GM12878 (cell line): ENCODE results near the gene WWC2. TPM values are rescaled to one million over a fixed set of nuclear protein-coding genes. Genes with fewer than 3 reads are reported as not detected.

ENCODE experiments used
- ATAC-seq: fragments of 200-7000 bp; cut with Tn5 transposase; 3 replicates; pipeline ENCODE4 v1.9.1; 2020; ENCODE audit warnings: mild to moderate bottlenecking, moderate library complexity
- BruUV-seq: library from RNA; stranded (reverse); fragments of 400-500 nt; replicated peaks from 2 replicates; lab custom pipeline; 2021; lab: Mats Ljungman, UMichigan
- CTCF ChIA-PET: fragments of 300-600 bp; sonication (Branson Sonifier 250); formaldehyde crosslinking; extraction: SDS; loops from one replicate; lab custom pipeline; 2021; ENCODE audit warnings: inconsistent platforms; lab: Yijun Ruan, JAX
- POLR2A ChIA-PET: fragments of 350-600 bp; formaldehyde crosslinking; extraction: SDS; loops from one replicate; lab custom pipeline; 2021; ENCODE audit warnings: inconsistent platforms; lab: Charles Lee
- RAD21 ChIA-PET: fragments of 300-600 bp; sonication (Branson Sonifier 250); formaldehyde crosslinking; loops from one replicate; lab custom pipeline; 2023; ENCODE audit warnings: antibody characterized with exemption; ENCODE audit not compliant: unreplicated experiment; lab: Charles Lee
- SMC1A ChIA-PET: fragments of 300-600 bp; sonication (Branson Sonifier 250); formaldehyde crosslinking; loops from one replicate; lab custom pipeline; 2023; ENCODE audit not compliant: unreplicated experiment, uncharacterized antibody; lab: Charles Lee
- DNase-seq: peaks from one replicate; pipeline ENCODE4 v3.0.0-alpha.2; 2011; ENCODE audit warnings: low read depth, low spot score
- FAIRE-seq: peaks from 3 replicates; lab custom pipeline; 2011; peaks lifted over from hg19 to GRCh38; lab: Jason Lieb, UNC
- H2AFZ ChIP-seq: 2 replicates; pipeline ENCODE4 v1.6.0; 2011; ENCODE audit warnings: low read depth, low read length, control low read depth; ENCODE audit not compliant: control insufficient read depth
- H3K27ac ChIP-seq: 2 replicates; pipeline ENCODE4 v1.5.1; 2011; ENCODE audit warnings: control low read depth; ENCODE audit not compliant: control insufficient read depth, insufficient read depth
- H3K27me3 ChIP-seq, 2 experiments: replicated peaks in 1 of 2; 2 replicates each; pipeline versions ENCODE4 v1.6.0 to v1.6.1; 2011; ENCODE audit warnings: low read length in 1 of 2; ENCODE audit not compliant: control insufficient read depth in 2 of 2, insufficient read depth in 2 of 2
- H3K36me3 ChIP-seq, 2 experiments: 2 replicates each; pipeline ENCODE4 v1.5.1; 2011; ENCODE audit warnings: low read length in 1 of 2; ENCODE audit not compliant: control insufficient read depth in 2 of 2, insufficient read depth in 2 of 2
- H3K4me1 ChIP-seq: 2 replicates; pipeline ENCODE4 v1.6.1; 2011; ENCODE audit warnings: mild to moderate bottlenecking, low read length, moderate library complexity, mixed read lengths; ENCODE audit not compliant: control insufficient read depth, insufficient read depth
- H3K4me2 ChIP-seq: 2 replicates; pipeline ENCODE4 v1.6.0; 2011; ENCODE audit warnings: control low read depth; ENCODE audit not compliant: control insufficient read depth, insufficient read depth
- H3K4me3 ChIP-seq: fragments of 200-600 bp; sonication (generic); 2 replicates; pipeline ENCODE4 v1.5.1; 2016
- H3K79me2 ChIP-seq: 2 replicates; pipeline ENCODE4 v1.6.0; 2011; ENCODE audit warnings: low read length; ENCODE audit not compliant: control insufficient read depth, insufficient read depth
- H3K9ac ChIP-seq: 2 replicates; pipeline ENCODE4 v1.8.0; 2011; ENCODE audit warnings: low read length, control low read depth, mixed read lengths; ENCODE audit not compliant: control insufficient read depth, insufficient read depth
- H3K9me3 ChIP-seq: replicated peaks from 3 replicates; pipeline ENCODE4 v1.5.1; 2011; ENCODE audit warnings: mild to moderate bottlenecking, low read length; ENCODE audit not compliant: control insufficient read depth, insufficient read depth
- H4K20me1 ChIP-seq: 2 replicates; pipeline ENCODE4 v1.6.0; 2011; ENCODE audit not compliant: control insufficient read depth, insufficient read depth
- ASH2L ChIP-seq: fragments of 300-600, 200-600 bp; sonication (generic); IDR thresholded peaks from 2 replicates; pipeline ENCODE4 v1.6.1; 2017; ENCODE audit warnings: low read depth, mild to moderate bottlenecking, borderline replicate concordance
- CREB1 ChIP-seq: IDR thresholded peaks from 2 replicates; pipeline ENCODE4 v1.6.1; 2012; ENCODE audit warnings: low read depth, mild to moderate bottlenecking, inconsistent platforms
- IKZF1 ChIP-seq: fragments of 450-650 bp; conservative IDR thresholded peaks from 2 replicates; pipeline ENCODE4 v1.6.1; 2017; ENCODE audit warnings: antibody characterized with exemption, mild to moderate bottlenecking
- NFYB ChIP-seq: IDR thresholded peaks from 2 replicates; pipeline ENCODE4 v1.6.1; 2011; ENCODE audit warnings: low read depth, mild to moderate bottlenecking, low read length, improper control_type of control experiment, moderate library complexity; ENCODE audit not compliant: insufficient read depth
- NR2F1 ChIP-seq: fragments of 450-650 bp; conservative IDR thresholded peaks from 2 replicates; pipeline ENCODE4 v1.6.1; 2017; ENCODE audit warnings: mild to moderate bottlenecking
- POLR2A ChIP-seq: IDR thresholded peaks from 2 replicates; pipeline ENCODE4 v1.6.1; 2011; ENCODE audit warnings: low read depth, mild to moderate bottlenecking, low read length
- SRF ChIP-seq, 2 experiments: IDR thresholded peaks; 2 replicates each; pipeline ENCODE4 v1.6.1; 2011; ENCODE audit warnings: low read depth in 2 of 2, low read length in 2 of 2, mild to moderate bottlenecking in 1 of 2, moderate library complexity in 1 of 2
- STAT1 ChIP-seq: fragments of 450-650 bp; conservative IDR thresholded peaks from 2 replicates; pipeline ENCODE4 v1.6.1; 2014; ENCODE audit warnings: antibody characterized with exemption, mild to moderate bottlenecking
- ZNF217 ChIP-seq: fragments of 450-650 bp; IDR thresholded peaks from 2 replicates; pipeline ENCODE4 v1.6.1; 2017; ENCODE audit warnings: antibody characterized with exemption, mild to moderate bottlenecking
- ZSCAN29 ChIP-seq: fragments of 450-650 bp; IDR thresholded peaks from 2 replicates; pipeline ENCODE4 v1.6.1; 2017; ENCODE audit warnings: mild to moderate bottlenecking, moderate library complexity
- WGBS: methylation state at CpG from one replicate; pipeline ENCODE4 v1.1.6; 2016; ENCODE audit warnings: low lambda C conversion rate; ENCODE audit not compliant: insufficient replicate concordance, insufficient coverage; ENCODE audit errors: missing lambda C conversion rate; 5-methylcytosine and 5-hydroxymethylcytosine counted together
- in situ Hi-C: fragments of 300-500 bp; cut with MboI; formaldehyde crosslinking; loops from 9 replicates; pipeline ENCODE4 v1.14.3; 2018; ENCODE audit warnings: mixed read lengths
- intact Hi-C: fragments of 100-400 bp; cut with micrococcal nuclease; formaldehyde crosslinking; loops from one replicate; pipeline ENCODE4 v1.14.2; 2022; ENCODE audit not compliant: unreplicated experiment
- polyA plus RNA-seq, 11 experiments: library from polyadenylated mRNA; depleted of rRNA in 4 of 11; unstranded in 6 of 11; stranded (reverse) in 5 of 11; fragments of >200 nt; fragmentation: Nextera tagmentation in 4 of 11; fragmentation: Illumina TruSeq in 1 of 11; extraction: Ambion mirVana in 4 of 11; extraction: Trizol in 1 of 11; gene quantifications; 1 replicate in 1 of 11; 2 replicates in 10 of 11; pipeline versions ENCODE4 v1.2.1 to v1.2.3, GENCODE V29; 2011 to 2016; ENCODE audit warnings: inconsistent platforms in 2 of 11, missing spikeins in 2 of 11, low read depth in 1 of 11
- total RNA-seq, 4 experiments: library from RNA; depleted of rRNA in 3 of 4; stranded (reverse); fragments of >200 nt in 3 of 4; fragmentation: Illumina TruSeq in 1 of 4; extraction: Trizol in 1 of 4; gene quantifications; 2 replicates each; pipeline versions ENCODE4 v1.2.1 to v1.2.3, GENCODE V29; 2013 to 2021

Gene WWC2
- total and polyA plus RNA-seq, 10 of the 15 experiments (the other 5 are each of a cell fraction or from before 2014, with no cell fraction given), result 0.02 to 0.72 (median 0.06) TPM; not detected in 3

GRCh38 chr4:183262776-183263100 is 163.7 kb downstream of the WWC2 start:
- Histone ChIP-seq H4K20me1 (no peaks in the 10 kb centered on the region), H3K79me2 (no peaks in the 10 kb centered on the region), H3K9ac (no peak overlapping the region), H3K4me1 (no peaks in the 10 kb centered on the region), H3K9me3 (no peaks in the 10 kb centered on the region), H3K36me3 (no peaks in the 10 kb centered on the region), H3K27me3 (no peaks in the 10 kb centered on the region), H3K4me2 (no peak overlapping the region), H3K27ac (no peak overlapping the region), H3K4me3 (no peak overlapping the region), H2AFZ (no peak overlapping the region; the same call in 1 of the 2 replicates)
- 25% methylated on average over 6 of the region's 6 CpGs for WGBS
- ChIA-PET SMC1A (interaction anchor here (0.8 to 3.0 kb wide), 15 partner anchors 9 to 337 kb away, joined by 3 to 34 read pairs (median 4); no protein-coding TSS in a partner anchor), RAD21 (interaction anchor here (0.5 to 2.5 kb wide), 10 partner anchors 11 to 1321 kb away, joined by 3 to 33 read pairs (median 4); no protein-coding TSS in a partner anchor), CTCF (interaction anchor here (0.6 to 3.5 kb wide), 30 partner anchors 8 to 603 kb away, joined by 3 to 77 read pairs (median 6); no protein-coding TSS in a partner anchor), POLR2A (no interaction called here)
- intact Hi-C loops, result loop anchor here (1.0 to 10.0 kb wide), 4 partner anchors 144 to 458 kb away; no protein-coding TSS in a partner anchor
- BruUV-seq, result no TSS peak
- DNase-seq (no peak), FAIRE-seq (no peak), ATAC-seq (no peak)
- TF ChIP-seq ZSCAN29 (no peak), IKZF1 (no peak), ASH2L (no peak), CREB1 (no peak), POLR2A (no peak), STAT1 (no peak), NFYB (no peak), NR2F1 (no peak), ZNF217 (no peak), SRF (IDR thresholded peaks at IDR 0.05; ENCODE audit: low read depth in 2 of 2, low read length in 2 of 2) (no peak)
- in situ Hi-C loops, result no loop called here
